ENCODE results near the gene NANOS1.

DNA sequence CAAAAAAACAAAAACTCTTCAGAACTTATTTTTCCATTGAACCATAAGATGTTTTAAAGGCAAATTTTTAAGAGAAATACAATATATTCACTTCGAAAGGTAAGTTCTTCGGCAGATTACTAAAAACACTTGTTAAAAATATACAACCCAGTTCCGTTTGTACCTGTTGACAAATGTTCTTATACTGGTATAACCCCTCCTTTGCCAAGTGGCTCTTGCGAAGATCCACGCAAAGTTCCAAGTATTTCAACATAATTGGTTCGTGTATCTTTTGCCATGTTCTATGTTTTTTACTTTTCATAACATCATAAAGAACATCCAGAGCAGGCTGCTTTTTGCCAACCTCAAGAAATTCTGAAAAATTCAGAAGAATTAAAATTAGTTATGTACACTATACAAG is 44.1 kb downstream of the NANOS1 start:
- TF ChIP-seq, protein P1, sequence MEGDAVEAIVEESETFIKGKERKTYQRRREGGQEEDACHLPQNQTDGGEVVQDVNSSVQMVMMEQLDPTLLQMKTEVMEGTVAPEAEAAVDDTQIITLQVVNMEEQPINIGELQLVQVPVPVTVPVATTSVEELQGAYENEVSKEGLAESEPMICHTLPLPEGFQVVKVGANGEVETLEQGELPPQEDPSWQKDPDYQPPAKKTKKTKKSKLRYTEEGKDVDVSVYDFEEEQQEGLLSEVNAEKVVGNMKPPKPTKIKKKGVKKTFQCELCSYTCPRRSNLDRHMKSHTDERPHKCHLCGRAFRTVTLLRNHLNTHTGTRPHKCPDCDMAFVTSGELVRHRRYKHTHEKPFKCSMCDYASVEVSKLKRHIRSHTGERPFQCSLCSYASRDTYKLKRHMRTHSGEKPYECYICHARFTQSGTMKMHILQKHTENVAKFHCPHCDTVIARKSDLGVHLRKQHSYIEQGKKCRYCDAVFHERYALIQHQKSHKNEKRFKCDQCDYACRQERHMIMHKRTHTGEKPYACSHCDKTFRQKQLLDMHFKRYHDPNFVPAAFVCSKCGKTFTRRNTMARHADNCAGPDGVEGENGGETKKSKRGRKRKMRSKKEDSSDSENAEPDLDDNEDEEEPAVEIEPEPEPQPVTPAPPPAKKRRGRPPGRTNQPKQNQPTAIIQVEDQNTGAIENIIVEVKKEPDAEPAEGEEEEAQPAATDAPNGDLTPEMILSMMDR (IDR thresholded peaks at IDR 0.05): no peak
- no peak for TF ChIP-seq POLR2A (IDR thresholded peaks at IDR 0.05)

Measured in right lobe of liver (tissue), 4 donors.